K562 (cell line): ENCODE measurements around the gene MBOAT1.

Experiments used
- CCAR2 ChIP-seq: fragments of 200-400 bp; formaldehyde crosslinking; IDR thresholded peaks from 2 replicates; pipeline ENCODE4 v1.6.1; 2017; ENCODE audit warnings: mild to moderate bottlenecking, low read depth, low read length
- CTCF ChIP-seq, 3 experiments: IDR thresholded peaks in 2 of 3; conservative IDR thresholded peaks in 1 of 3; 2 replicates each; pipeline ENCODE4 v1.5.1; 2011 to 2012; ENCODE audit warnings: low read length in 3 of 3, mild to moderate bottlenecking in 3 of 3, control low read depth in 2 of 3, improper control_type of control experiment in 1 of 3, inconsistent platforms in 1 of 3, low read depth in 1 of 3, mixed read lengths in 1 of 3, moderate library complexity in 1 of 3; ENCODE audit not compliant: insufficient read depth in 2 of 3
- MAFK ChIP-seq: IDR thresholded peaks from 2 replicates; pipeline ENCODE4 v1.6.1; 2011; ENCODE audit warnings: low read length, improper control_type of control experiment
- MCM2 ChIP-seq: fragments of 450-650 bp; IDR thresholded peaks from 2 replicates; pipeline ENCODE4 v1.6.1; 2017; ENCODE audit warnings: low read depth, mild to moderate bottlenecking
- POLR2A ChIP-seq: fragments of 450-650 bp; conservative IDR thresholded peaks from 2 replicates; pipeline ENCODE4 v1.6.1; 2016
- RFX5 ChIP-seq: IDR thresholded peaks from 2 replicates; pipeline ENCODE4 v1.6.1; 2011; ENCODE audit warnings: low read depth, mild to moderate bottlenecking, improper control_type of control experiment, low read length

- TF ChIP-seq POLR2A (no peak), MAFK (no peak), RFX5 (no peak), CTCF (IDR thresholded peaks at IDR 0.05 in 2 of 3, conservative IDR thresholded peaks at IDR 0.05 in 1 of 3; ENCODE audit: insufficient read depth in 2 of 3, low read depth in 1 of 3, low read length in 3 of 3) (no peak), CCAR2 (no peak), MCM2 (no peak)
Observed at GRCh38 chr6:20191992-20192391, 20.3 kb downstream of the MBOAT1 start.
